ENCODE data around the gene FOXO3. TPM values are rescaled to one million over a fixed set of nuclear protein-coding genes. Genes with fewer than 3 reads are reported as not detected.

FOXO3 gene
- total RNA-seq, 1 experiment from 2014 or later: 13.3 TPM

- DNase-seq (ENCODE audit: low read depth, low spot score): peak; percentile 76
- in situ Hi-C loops (cut with HindIII; ENCODE audit: low pct_unique_long_range_greater_than_20kb, low sequenced_read_pairs): no loop called here
Observed at GRCh38 chr6:108610270-108610839, 49.6 kb downstream of the FOXO3 start.

GRCh38 chr6:108610957-108611586, 50.4 kb downstream of the FOXO3 start:
- no peak for DNase-seq (ENCODE audit: low read depth, low spot score)

DNA sequence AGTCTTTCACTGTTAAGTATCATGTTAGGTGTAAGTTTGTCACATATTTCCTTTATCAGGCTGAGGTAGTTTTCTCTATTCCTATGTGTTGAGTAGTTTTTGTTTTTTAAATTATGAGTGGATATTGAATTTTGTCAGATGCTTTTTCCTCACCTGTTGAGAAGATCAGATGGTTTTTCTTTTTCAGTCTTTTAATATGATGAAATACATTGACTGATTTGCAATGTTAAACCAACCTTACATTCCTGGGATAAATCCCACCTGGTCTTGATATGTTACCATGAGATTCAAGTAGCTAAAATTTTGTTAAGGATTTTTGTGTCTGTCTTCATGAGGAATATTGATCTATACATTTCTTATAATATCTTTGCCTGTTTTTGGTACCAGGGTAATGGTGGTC, 52.1 kb downstream of the FOXO3 start:
- no peak for DNase-seq (ENCODE audit: low read depth, low spot score)
- in situ Hi-C loops (cut with HindIII; ENCODE audit: low pct_unique_long_range_greater_than_20kb, low sequenced_read_pairs): no loop called here

More at GRCh38 chr6:108610957-108611586, 50.4 kb downstream of the FOXO3 start:
- in situ Hi-C loops (cut with HindIII; ENCODE audit: low pct_unique_long_range_greater_than_20kb, low sequenced_read_pairs): no loop called here

- in situ Hi-C loops (cut with HindIII; ENCODE audit: low pct_unique_long_range_greater_than_20kb, low sequenced_read_pairs): no loop called here
- no peak for DNase-seq (ENCODE audit: low read depth, low spot score)
Observed at GRCh38 chr6:108616544-108616943, 55.8 kb downstream of the FOXO3 start.

GRCh38 chr6:108616973-108617372, 56.3 kb downstream of the FOXO3 start:
- in situ Hi-C loops (cut with HindIII; ENCODE audit: low pct_unique_long_range_greater_than_20kb, low sequenced_read_pairs): no loop called here
- DNase-seq (ENCODE audit: low read depth, low spot score): no peak

DNA sequence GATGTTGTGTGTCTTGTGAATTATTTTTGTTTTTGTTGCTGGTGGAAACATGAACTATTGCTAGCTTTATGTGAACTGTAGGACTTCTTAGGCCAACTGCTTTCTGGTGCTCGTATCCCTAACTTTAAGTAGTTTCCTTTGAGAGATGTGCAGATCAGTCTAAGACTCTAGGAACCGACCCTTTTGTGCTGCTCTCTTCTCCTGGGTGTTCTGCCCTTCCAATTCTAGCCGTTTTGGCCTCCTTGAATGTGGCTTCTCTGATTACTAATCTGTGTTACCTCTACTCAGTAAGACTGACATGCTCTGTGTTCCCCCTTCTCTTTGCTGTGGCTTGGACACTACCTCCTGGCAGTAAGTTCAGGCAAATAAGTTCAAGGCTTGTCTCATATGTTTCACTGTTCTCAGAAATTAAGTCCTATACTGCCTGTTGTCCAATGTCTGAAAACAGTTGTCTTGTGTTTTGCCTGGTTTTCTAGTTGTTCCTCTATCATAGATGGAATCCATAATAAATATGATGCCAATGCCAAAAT, 58.0 kb downstream of the FOXO3 start:
- DNase-seq (ENCODE audit: low read depth, low spot score): no peak
- in situ Hi-C loops (cut with HindIII; ENCODE audit: low pct_unique_long_range_greater_than_20kb, low sequenced_read_pairs): no loop called here

DNA sequence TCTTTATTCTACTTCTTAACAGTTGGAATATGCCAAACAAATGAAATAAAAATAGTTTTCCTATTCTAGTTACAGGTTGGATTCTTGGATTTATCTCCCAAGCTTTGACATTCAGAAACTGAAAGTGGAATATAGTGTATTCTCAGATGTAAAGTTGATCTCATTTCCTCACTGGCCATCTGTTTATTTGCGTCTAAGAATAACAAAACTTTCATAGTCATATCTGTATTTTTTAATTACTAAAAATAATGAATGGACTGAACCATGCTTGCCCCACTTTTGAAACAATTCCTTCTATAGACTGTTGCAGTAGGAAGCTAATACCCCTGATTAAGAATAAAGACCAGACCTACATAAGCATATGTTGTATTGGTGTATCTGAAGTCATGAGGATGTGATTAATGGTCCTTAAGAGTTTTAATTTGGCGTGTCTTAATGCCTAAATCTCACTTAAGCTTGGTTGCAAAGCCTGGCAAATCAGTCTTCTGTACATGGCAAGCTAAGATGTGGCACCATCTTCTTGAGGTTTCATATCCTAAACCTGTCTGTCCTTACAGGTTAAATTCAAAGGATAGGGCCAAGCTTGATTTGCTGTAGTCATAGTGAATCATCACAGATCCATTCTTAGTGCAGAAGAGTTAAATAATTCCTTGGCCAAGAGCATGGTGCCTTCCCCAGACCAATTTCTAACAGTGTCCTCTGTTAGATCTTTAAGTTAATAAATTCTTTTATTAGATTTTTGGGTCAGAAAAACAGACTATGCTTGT, 58.9 kb downstream of the FOXO3 start:
- in situ Hi-C loops (cut with HindIII; ENCODE audit: low pct_unique_long_range_greater_than_20kb, low sequenced_read_pairs): no loop called here
- DNase-seq (ENCODE audit: low read depth, low spot score): no peak

GRCh38 chr6:108621117-108621516, 60.4 kb downstream of the FOXO3 start:
- in situ Hi-C loops (cut with HindIII; ENCODE audit: low pct_unique_long_range_greater_than_20kb, low sequenced_read_pairs): no loop called here
- DNase-seq (ENCODE audit: low read depth, low spot score): no peak

DNA sequence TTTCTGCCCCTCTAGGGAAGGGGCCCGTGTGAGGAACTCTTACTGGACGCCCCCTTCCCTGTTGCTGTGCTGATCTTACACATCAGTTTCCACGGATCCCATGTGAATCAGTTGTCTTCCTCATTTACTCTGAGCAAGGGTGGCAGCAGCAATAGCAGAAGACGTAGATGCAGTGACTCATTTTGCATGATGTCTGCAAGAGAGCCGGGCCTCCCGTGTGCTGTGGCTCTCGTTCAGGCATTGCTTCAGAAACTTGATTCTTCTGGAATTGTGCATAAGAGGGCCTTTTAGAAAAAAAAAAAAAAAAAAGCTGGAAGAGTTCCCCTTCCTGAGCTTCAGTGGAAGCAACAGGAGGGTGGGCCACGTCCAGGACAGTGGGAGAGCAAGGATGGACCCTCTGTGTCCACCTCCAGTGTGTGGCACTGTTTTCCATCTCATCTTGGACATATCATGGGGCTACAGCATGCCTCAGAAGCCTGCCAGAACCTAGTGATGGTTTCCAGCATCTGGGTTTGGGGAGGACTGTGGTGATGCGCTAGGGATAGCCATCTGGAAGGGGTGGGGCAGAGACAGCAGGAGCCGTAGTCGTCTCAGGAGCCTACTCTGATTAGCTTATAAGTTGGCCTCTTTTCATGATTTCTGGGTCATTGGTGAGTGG, 62.1 kb downstream of the FOXO3 start:
- peak; percentile 14 for DNase-seq (ENCODE audit: low read depth, low spot score)
- in situ Hi-C loops (cut with HindIII; ENCODE audit: low pct_unique_long_range_greater_than_20kb, low sequenced_read_pairs): no loop called here

- no peak for DNase-seq (ENCODE audit: low read depth, low spot score)
- in situ Hi-C loops (cut with HindIII; ENCODE audit: low pct_unique_long_range_greater_than_20kb, low sequenced_read_pairs): no loop called here
Observed at GRCh38 chr6:108623995-108624394, 63.3 kb downstream of the FOXO3 start.

GRCh38 chr6:108625581-108625980, 64.9 kb downstream of the FOXO3 start:
- DNase-seq (ENCODE audit: low read depth, low spot score): no peak
- in situ Hi-C loops (cut with HindIII; ENCODE audit: low pct_unique_long_range_greater_than_20kb, low sequenced_read_pairs): no loop called here

DNA sequence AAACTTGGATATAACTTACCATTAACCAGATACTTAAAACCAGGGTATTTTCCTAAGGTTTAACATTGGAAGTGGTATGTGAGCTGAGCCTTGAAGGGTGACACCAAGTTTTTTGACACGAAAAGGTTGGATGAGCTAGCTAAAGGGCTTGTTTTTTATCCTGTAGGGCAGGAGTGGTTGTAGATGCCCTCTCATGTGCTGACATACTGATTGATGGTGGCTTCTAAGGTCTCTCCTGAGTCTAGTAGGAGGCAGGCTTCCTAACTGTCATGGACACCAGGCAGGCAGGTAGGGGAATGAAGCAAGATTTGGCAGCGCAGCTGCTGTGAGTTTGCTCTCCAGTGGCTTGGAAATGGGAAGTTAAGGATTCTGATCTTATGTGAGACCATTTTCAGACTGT, 66.1 kb downstream of the FOXO3 start:
- in situ Hi-C loops (cut with HindIII; ENCODE audit: low pct_unique_long_range_greater_than_20kb, low sequenced_read_pairs): no loop called here
- no peak for DNase-seq (ENCODE audit: low read depth, low spot score)

GRCh38 chr6:108627692-108628550, 67.2 kb downstream of the FOXO3 start:
- in situ Hi-C loops (cut with HindIII; ENCODE audit: low pct_unique_long_range_greater_than_20kb, low sequenced_read_pairs): no loop called here
- DNase-seq (ENCODE audit: low read depth, low spot score): no peak

DNA sequence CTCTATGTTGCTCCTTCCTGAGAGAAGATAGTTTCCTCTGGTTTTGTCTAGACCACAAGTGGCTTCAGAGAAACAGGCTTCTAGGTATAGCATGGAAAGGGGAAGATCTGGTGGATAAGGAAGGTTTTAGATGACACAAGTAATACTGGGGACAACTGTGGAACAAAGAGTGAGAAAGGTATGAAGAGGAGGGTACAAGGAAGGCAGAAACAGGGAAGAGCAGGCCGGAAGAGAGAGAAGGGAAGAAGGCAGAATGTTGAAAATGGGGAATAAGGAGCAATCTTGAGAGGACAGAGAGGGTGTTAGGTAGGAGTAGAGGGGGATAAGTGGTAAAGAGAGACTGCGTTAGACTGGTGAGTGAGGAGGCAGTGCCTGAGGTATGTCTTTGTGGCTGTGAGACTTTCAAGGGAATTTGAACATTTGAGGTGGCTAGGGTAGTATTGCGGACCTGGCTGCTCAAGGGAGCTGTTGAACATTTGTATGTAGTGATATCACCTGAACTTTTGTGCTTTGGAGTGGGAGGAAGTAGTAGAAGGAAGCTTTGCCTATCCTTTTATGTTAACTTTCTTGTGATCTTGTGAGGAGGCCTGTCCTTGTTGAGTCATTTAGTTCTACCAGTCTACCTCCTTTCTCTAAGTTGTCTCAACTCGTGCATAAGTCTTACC, 69.5 kb downstream of the FOXO3 start:
- DNase-seq (ENCODE audit: low read depth, low spot score): no peak
- in situ Hi-C loops (cut with HindIII; ENCODE audit: low pct_unique_long_range_greater_than_20kb, low sequenced_read_pairs): no loop called here

GRCh38 chr6:108632441-108632840, 71.7 kb downstream of the FOXO3 start:
- DNase-seq (ENCODE audit: low read depth, low spot score): no peak
- in situ Hi-C loops (cut with HindIII; ENCODE audit: low pct_unique_long_range_greater_than_20kb, low sequenced_read_pairs): no loop called here

DNA sequence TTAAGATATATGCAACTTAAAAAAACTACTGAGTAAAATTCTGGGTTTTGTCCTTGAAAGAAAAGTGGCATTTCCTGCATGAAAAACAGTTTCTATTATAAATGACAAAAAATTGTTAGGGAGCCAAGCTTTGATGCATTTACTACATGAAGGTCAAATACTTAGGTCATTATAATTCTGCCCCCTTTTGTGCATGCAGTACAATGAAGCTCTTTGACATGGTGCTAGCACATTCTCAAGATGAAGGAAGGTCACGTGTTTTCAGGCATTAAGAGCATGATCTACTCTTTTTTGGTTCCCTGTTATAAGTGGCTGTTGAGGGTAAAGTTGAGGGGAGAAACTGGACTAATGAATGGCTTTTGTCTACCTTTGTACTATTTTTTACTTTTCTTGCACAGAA, 72.7 kb downstream of the FOXO3 start:
- in situ Hi-C loops (cut with HindIII; ENCODE audit: low pct_unique_long_range_greater_than_20kb, low sequenced_read_pairs): no loop called here
- DNase-seq (ENCODE audit: low read depth, low spot score): peak; percentile 93

Data from SK-MEL-5 (cell line).